Heart right ventricle (tissue), 16 donors: ENCODE results near the gene AGPAT4. TPM values are rescaled to one million over a fixed set of nuclear protein-coding genes. Genes with fewer than 3 reads are reported as not detected.

Experiments used
- ATAC-seq, 8 donors: fragments of 200-7000 bp; cut with Tn5 transposase; one replicate each; pipeline ENCODE4 v1.9.1; 2020; ENCODE audit warnings: mild to moderate bottlenecking in 8 of 8, moderate library complexity in 8 of 8, moderate number of reproducible peaks in 1 of 8
- DNase-seq, 2 donors: peaks; one replicate each; pipeline ENCODE4 v3.0.0-alpha.2; 2020
- H3K27ac ChIP-seq, 10 donors: fragments of 200-600 bp; sonication (generic) in 2 of 10; one replicate each; pipeline versions ENCODE4 v1.5.0 to v1.8.0; 2020 to 2022; ENCODE audit warnings: mild to moderate bottlenecking in 3 of 10
- H3K27me3 ChIP-seq, 7 donors: fragments of 200-600 bp; one replicate each; pipeline ENCODE4 v1.8.0; 2021 to 2022; ENCODE audit warnings: mild to moderate bottlenecking in 2 of 7
- H3K36me3 ChIP-seq, 9 donors: fragments of 200-600 bp; sonication (generic) in 1 of 9; one replicate each; pipeline versions ENCODE4 v1.5.0 to v1.8.0; 2020 to 2022; ENCODE audit warnings: mild to moderate bottlenecking in 2 of 9
- H3K4me1 ChIP-seq, 9 donors: fragments of 200-600 bp; sonication (generic) in 1 of 9; one replicate each; pipeline versions ENCODE4 v1.5.0 to v1.8.0; 2020 to 2022; ENCODE audit warnings: mild to moderate bottlenecking in 4 of 9
- H3K4me3 ChIP-seq, 10 donors: fragments of 200-600 bp; sonication (generic) in 2 of 10; one replicate each; pipeline versions ENCODE4 v1.5.0 to v1.8.0; 2020 to 2022; ENCODE audit warnings: mild to moderate bottlenecking in 7 of 10, moderate library complexity in 2 of 10
- H3K9me3 ChIP-seq, 11 donors: fragments of 200-600 bp in 10 of 11; sonication (generic) in 2 of 11; one replicate each; pipeline versions ENCODE4 v1.5.0 to v1.8.0; 2013 to 2022; ENCODE audit warnings: mild to moderate bottlenecking in 2 of 11, control low read depth in 1 of 11, moderate library complexity in 1 of 11
- CTCF ChIP-seq, 9 donors: fragments of 200-600 bp; sonication (generic) in 2 of 9; IDR thresholded peaks; one replicate each; pipeline versions ENCODE4 v1.5.0 to v1.8.0; 2021 to 2022; ENCODE audit warnings: antibody characterized with exemption in 9 of 9, mild to moderate bottlenecking in 5 of 9, moderate library complexity in 1 of 9
- WGBS, 2 donors: extraction: QIAGEN DNeasy Blood & Tissue Kit; methylation state at CpG; one replicate each; pipeline ENCODE4 v1.1.7; 2013; ENCODE audit warnings: inconsistent platforms in 1 of 2; 5-methylcytosine and 5-hydroxymethylcytosine counted together
- intact Hi-C, 10 donors: fragments of 100-400 bp; cut with DNase I; formaldehyde crosslinking; loops; one replicate each; pipeline versions ENCODE4 v1.11.1 to v1.14.2; 2022
- polyA plus RNA-seq, 2 donors: library from polyadenylated mRNA; stranded (reverse); fragments of 200-250 nt; gene quantifications; one replicate each; pipeline ENCODE4 v1.2.3, GENCODE V29; 2013
- total RNA-seq, 10 donors: library from RNA; stranded (reverse); fragmentation: NEBNext Ultra II Directional in 3 of 10; extraction: Animal tissue kit (Norgen Biotek cat#: 25700) in 3 of 10; gene quantifications; one replicate each; pipeline versions ENCODE4 v1.2.1 to v1.2.4, GENCODE V29; 2021 to 2023
- donor health status: Arrhythmogenic right ventricular cardiomyopathy.
- donor health status: ischemic (EF 13 %, LVEDD 7.1; RV severe dilation, severe dysfunction).
- donor health status: healthy with polysubstance abuse.
- donor health status: DM: no; HTN: yes; CAD: no.
- donor health status: DM: no; HTN: no; CAD: no.
- donor health status: ischemic (EF 25% LVEDD 6.9; RV normal size, moderate dysfunction).
- donor health status: ischemic (EF 25% LVEDD 5.7; RV mildly dilated, moderate dysfunction).
- donor health status: healthy.
- donor health status: DM: yes; HTN: yes; CAD: no.
- donor health status: Ischemic cardiomyopathy.
- donor health status: ischemic (EF 35%, LVEDD 5.7; RV mildly dilated, moderate dysfunction).
- donor health status: nonischemic (EF 11% LVEDD 7.7; RV severe dilation, severe dysfunction).
- donor health status: DM: yes; HTN: yes; CAD: no.
- donor health status: PGD.
- donor health status: ischemic (EF 29% LVEDD 5.4; RV normal size, mild dysfunction).
- donor health status: nonischemic (EF 23%, LVEDD 6.1; RV moderate dilation, normal function).

Gene AGPAT4
- total and polyA plus RNA-seq, 12 donors, result 1.2 to 3.8 (median 1.6) TPM

GRCh38 chr6:161207200-161207599 lies 66.7 kb downstream of the AGPAT4 start:
- no peak for DNase-seq
- intact Hi-C loops, result no loop called here
- Histone ChIP-seq H3K36me3 (no peaks in the 10 kb centered on the region), H3K4me1 (peaks cover 0 to 8% (median 0%) of the 10 kb centered on the region in 9 donors), H3K4me3 (no peak overlapping the region), H3K9me3 (peaks cover 0 to 22% (median 6%) of the 10 kb centered on the region in 11 donors), H3K27ac (no peak overlapping the region), H3K27me3 (no peaks in the 10 kb centered on the region)
- no peak for ATAC-seq
- WGBS, 2 donors, result 86 to 88% methylated on average over 4 of the region's 4 CpGs
- TF ChIP-seq CTCF (IDR thresholded peaks at IDR 0.05), result no peak

GRCh38 chr6:161204866-161205557 lies 68.8 kb downstream of the AGPAT4 start:
- DNase-seq (no peak), ATAC-seq (no peak)
- Histone ChIP-seq H3K27ac (no peak overlapping the region), H3K36me3 (no peaks in the 10 kb centered on the region), H3K9me3 (peaks cover 0 to 4% (median 0%) of the 10 kb centered on the region in 11 donors), H3K4me1 (peaks cover 0 to 19% (median 0%) of the 10 kb centered on the region in 9 donors), H3K4me3 (no peak overlapping the region), H3K27me3 (no peaks in the 10 kb centered on the region)
- intact Hi-C loops, result no loop called here
- no peak for TF ChIP-seq CTCF (IDR thresholded peaks at IDR 0.05)
- WGBS, 2 donors, result 48 to 57% methylated on average over 11 of the region's 11 CpGs

- Histone ChIP-seq H3K27ac (no peak overlapping the region), H3K27me3 (no peaks in the 10 kb centered on the region), H3K4me3 (no peak overlapping the region), H3K4me1 (peaks cover 0 to 19% (median 0%) of the 10 kb centered on the region in 9 donors), H3K9me3 (no peaks in the 10 kb centered on the region), H3K36me3 (no peaks in the 10 kb centered on the region)
- WGBS, 2 donors, result 76 to 77% methylated on average over 8 of the region's 8 CpGs
- intact Hi-C loops, result no loop called here
- DNase-seq, result no peak
- no peak for TF ChIP-seq CTCF (IDR thresholded peaks at IDR 0.05)
- no peak for ATAC-seq
Observed at GRCh38 chr6:161200610-161201370, 73.1 kb downstream of the AGPAT4 start.

GRCh38 chr6:161199850-161200249 lies 74.0 kb downstream of the AGPAT4 start:
- H3K4me1 ChIP-seq, result peaks cover 0 to 14% (median 0%) of the 10 kb centered on the region in 9 donors
- H3K27ac ChIP-seq, result no peak overlapping the region
- DNase-seq (no peak), ATAC-seq (peak in 3 of 8 donors; percentile 27 to 33 (median 30))
- no peaks in the 10 kb centered on the region for H3K36me3 ChIP-seq
- H3K27me3 ChIP-seq, result no peaks in the 10 kb centered on the region
- H3K4me3 ChIP-seq, result no peak overlapping the region
- intact Hi-C loops, result no loop called here
- H3K9me3 ChIP-seq, result no peaks in the 10 kb centered on the region
- WGBS, 2 donors, result 86 to 96% methylated on average over 4 of the region's 4 CpGs
- TF ChIP-seq CTCF (IDR thresholded peaks at IDR 0.05), result no peak
